MM.1S (cell line): ENCODE results near the gene GNAQ.

Experiments
- DNase-seq: peaks from one replicate; pipeline ENCODE4 v3.0.0-alpha.2; 2015
- H2AFZ ChIP-seq: fragments of 300-600 bp; sonication (generic); 2 replicates; pipeline ENCODE4 v1.6.0; 2016; ENCODE audit warnings: antibody characterized with exemption, low read length
- H3F3A ChIP-seq: fragments of 300-600 bp; sonication (generic); 2 replicates; pipeline ENCODE4 v1.6.1; 2016; ENCODE audit warnings: mild to moderate bottlenecking, antibody characterized with exemption, low read length, moderate library complexity, mixed read lengths; ENCODE audit not compliant: insufficient read depth
- H3K27ac ChIP-seq: fragments of 300-600 bp; sonication (generic); 2 replicates; pipeline ENCODE4 v1.5.1; 2016; ENCODE audit warnings: mild to moderate bottlenecking, low read length
- H3K27me3 ChIP-seq: fragments of 300-600 bp; sonication (generic); replicated peaks from 2 replicates; pipeline ENCODE4 v1.6.0; 2016; ENCODE audit warnings: low read length; ENCODE audit not compliant: insufficient read depth
- H3K36me3 ChIP-seq: fragments of 300-600 bp; sonication (generic); replicated peaks from 2 replicates; pipeline ENCODE4 v1.6.1; 2016; ENCODE audit warnings: mild to moderate bottlenecking, low read length, mixed read lengths; ENCODE audit not compliant: insufficient read depth
- H3K4me1 ChIP-seq: fragments of 300-600 bp; sonication (generic); 2 replicates; pipeline ENCODE4 v1.6.1; 2016; ENCODE audit warnings: low read length, mixed read lengths
- H3K4me2 ChIP-seq: fragments of 300-600 bp; sonication (generic); 2 replicates; pipeline ENCODE4 v1.6.0; 2016; ENCODE audit warnings: low read depth, low read length
- H3K4me3 ChIP-seq: fragments of 300-600 bp; sonication (generic); 2 replicates; pipeline ENCODE4 v1.5.1; 2016; ENCODE audit warnings: low read length, mixed read lengths
- H3K79me2 ChIP-seq: fragments of 300-600 bp; sonication (generic); 2 replicates; pipeline ENCODE4 v1.6.1; 2016; ENCODE audit warnings: mixed run types, low read length, mixed read lengths
- H3K9ac ChIP-seq: fragments of 300-600 bp; sonication (generic); 2 replicates; pipeline ENCODE4 v1.6.1; 2016; ENCODE audit warnings: low read length, mixed read lengths
- H3K9me2 ChIP-seq: fragments of 300-600 bp; sonication (generic); replicated peaks from 2 replicates; pipeline ENCODE4 v1.6.1; 2016; ENCODE audit warnings: mild to moderate bottlenecking, low read length, mixed read lengths; ENCODE audit not compliant: insufficient read depth
- H3K9me3 ChIP-seq: fragments of 300-600 bp; sonication (generic); replicated peaks from 2 replicates; pipeline ENCODE4 v1.6.1; 2016; ENCODE audit warnings: mild to moderate bottlenecking, low read length, mixed read lengths; ENCODE audit not compliant: insufficient read depth
- H4K20me1 ChIP-seq: fragments of 300-600 bp; sonication (generic); 2 replicates; pipeline ENCODE4 v1.6.1; 2016; ENCODE audit warnings: mild to moderate bottlenecking, low read length, moderate library complexity, mixed read lengths; ENCODE audit not compliant: insufficient read depth
- EZH2 ChIP-seq: fragments of 300-600 bp; sonication (generic); optimal IDR thresholded peaks from 2 replicates; pipeline ENCODE3; 2017; ENCODE audit warnings: low read depth, mild to moderate bottlenecking, antibody characterized with exemption, low read length, mixed read lengths
- EZH2phosphoT487 ChIP-seq: fragments of 300-600 bp; sonication (generic); IDR thresholded peaks from 2 replicates; pipeline ENCODE4 v1.6.1; 2018; ENCODE audit warnings: antibody characterized with exemption, low read length
- TF ChIP-seq, protein P1 (sequence below): fragments of 300-600 bp; sonication (generic); IDR thresholded peaks from 2 replicates; pipeline ENCODE4 v1.5.1; 2016; ENCODE audit warnings: antibody characterized with exemption, low read length, mixed read lengths

GNAQ gene

DNA sequence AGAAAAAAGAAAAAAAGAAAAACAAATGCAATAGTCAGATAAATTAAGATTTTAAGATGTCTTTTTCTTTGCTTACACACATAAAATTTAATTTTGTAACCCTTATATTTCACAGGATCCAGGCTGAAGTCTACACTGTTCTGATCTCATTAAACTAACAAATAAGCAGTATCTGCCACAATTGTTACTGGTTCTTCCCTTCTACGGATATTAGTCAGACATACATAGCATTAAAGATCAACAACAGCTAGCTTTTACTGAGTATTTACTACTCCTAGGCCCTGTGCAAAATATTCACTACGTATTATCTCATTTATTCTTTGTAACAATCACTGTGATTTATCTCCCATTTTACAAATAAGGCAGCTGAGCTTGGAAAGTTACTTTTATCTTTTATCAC lies 34.9 kb downstream of the GNAQ start:
- TF ChIP-seq, protein P1, sequence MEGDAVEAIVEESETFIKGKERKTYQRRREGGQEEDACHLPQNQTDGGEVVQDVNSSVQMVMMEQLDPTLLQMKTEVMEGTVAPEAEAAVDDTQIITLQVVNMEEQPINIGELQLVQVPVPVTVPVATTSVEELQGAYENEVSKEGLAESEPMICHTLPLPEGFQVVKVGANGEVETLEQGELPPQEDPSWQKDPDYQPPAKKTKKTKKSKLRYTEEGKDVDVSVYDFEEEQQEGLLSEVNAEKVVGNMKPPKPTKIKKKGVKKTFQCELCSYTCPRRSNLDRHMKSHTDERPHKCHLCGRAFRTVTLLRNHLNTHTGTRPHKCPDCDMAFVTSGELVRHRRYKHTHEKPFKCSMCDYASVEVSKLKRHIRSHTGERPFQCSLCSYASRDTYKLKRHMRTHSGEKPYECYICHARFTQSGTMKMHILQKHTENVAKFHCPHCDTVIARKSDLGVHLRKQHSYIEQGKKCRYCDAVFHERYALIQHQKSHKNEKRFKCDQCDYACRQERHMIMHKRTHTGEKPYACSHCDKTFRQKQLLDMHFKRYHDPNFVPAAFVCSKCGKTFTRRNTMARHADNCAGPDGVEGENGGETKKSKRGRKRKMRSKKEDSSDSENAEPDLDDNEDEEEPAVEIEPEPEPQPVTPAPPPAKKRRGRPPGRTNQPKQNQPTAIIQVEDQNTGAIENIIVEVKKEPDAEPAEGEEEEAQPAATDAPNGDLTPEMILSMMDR, result no peak
- TF ChIP-seq EZH2 (no peak), EZH2phosphoT487 (no peak)
- Histone ChIP-seq H3F3A (no peaks in the 10 kb centered on the region), H3K4me1 (no peaks in the 10 kb centered on the region), H3K9me3 (no peaks in the 10 kb centered on the region), H2AFZ (no peak overlapping the region), H3K79me2 (no peaks in the 10 kb centered on the region), H3K4me3 (no peak overlapping the region), H3K36me3 (no peaks in the 10 kb centered on the region), H3K4me2 (no peak overlapping the region), H3K27ac (no peak overlapping the region), H3K9ac (no peak overlapping the region), H4K20me1 (no peaks in the 10 kb centered on the region), H3K9me2 (no peaks in the 10 kb centered on the region), H3K27me3 (no peaks in the 10 kb centered on the region)
- DNase-seq, result no peak

DNA sequence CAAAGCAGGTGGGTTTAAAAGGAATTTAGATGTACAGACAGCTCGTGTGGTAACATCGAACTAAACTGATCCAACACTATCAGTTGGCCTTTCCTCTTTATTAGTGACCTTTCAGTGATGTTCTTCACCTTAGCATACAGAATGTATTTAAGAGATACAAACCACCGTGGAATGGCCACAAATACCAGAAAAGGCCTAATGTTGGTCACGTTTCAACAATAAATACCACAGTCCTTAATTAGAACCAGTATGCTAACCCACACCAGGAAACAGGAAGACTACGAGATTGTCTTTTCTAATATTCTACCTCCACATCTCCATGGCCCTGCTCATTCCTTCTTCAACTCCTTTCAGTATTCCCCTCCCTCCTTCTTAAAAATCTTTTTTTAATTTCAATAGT lies 40.4 kb downstream of the GNAQ start:
- no peaks in the 10 kb centered on the region for H3K79me2 ChIP-seq

DNA sequence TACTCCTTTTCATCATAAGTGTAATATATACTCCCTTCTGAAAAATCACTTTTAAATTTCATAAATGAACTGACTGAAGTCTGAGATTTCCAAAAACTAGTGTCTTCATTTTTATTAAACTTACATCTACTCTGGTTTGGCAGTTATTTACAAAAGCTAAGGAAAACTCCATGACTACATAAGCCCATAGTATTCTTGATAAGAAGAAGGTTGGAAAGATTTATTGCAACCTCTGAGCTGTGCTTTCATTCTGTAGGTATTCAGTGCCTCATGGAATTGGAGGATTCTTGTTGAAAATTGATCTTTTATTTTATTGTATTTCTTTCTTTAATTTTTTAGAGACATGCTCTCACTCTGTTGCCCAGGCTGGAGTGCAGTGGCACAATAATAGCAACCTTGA lies 41.7 kb downstream of the GNAQ start:
- H3K79me2 ChIP-seq, result no peaks in the 10 kb centered on the region
- no peak overlapping the region for H3K4me2 ChIP-seq
- H4K20me1 ChIP-seq, result no peaks in the 10 kb centered on the region

More for the DNA sequence above, 40.4 kb downstream of the GNAQ start:
- Histone ChIP-seq H2AFZ (no peak overlapping the region), H3K9me2 (no peaks in the 10 kb centered on the region), H3F3A (no peaks in the 10 kb centered on the region), H3K27ac (no peak overlapping the region), H3K4me1 (no peaks in the 10 kb centered on the region), H3K4me3 (no peak overlapping the region), H3K4me2 (no peak overlapping the region), H3K36me3 (no peaks in the 10 kb centered on the region), H4K20me1 (no peaks in the 10 kb centered on the region), H3K9me3 (no peaks in the 10 kb centered on the region), H3K9ac (no peak overlapping the region), H3K27me3 (no peaks in the 10 kb centered on the region)
- TF ChIP-seq EZH2 (no peak), EZH2phosphoT487 (no peak)
- TF ChIP-seq, protein P1, result no peak
- DNase-seq, result no peak

More for the DNA sequence above, 41.7 kb downstream of the GNAQ start:
- Histone ChIP-seq H3K36me3 (no peaks in the 10 kb centered on the region), H3F3A (no peaks in the 10 kb centered on the region), H3K9me3 (no peaks in the 10 kb centered on the region), H3K4me1 (no peaks in the 10 kb centered on the region), H2AFZ (no peak overlapping the region), H3K9ac (no peak overlapping the region), H3K9me2 (no peaks in the 10 kb centered on the region), H3K27ac (no peak overlapping the region), H3K4me3 (no peak overlapping the region), H3K27me3 (no peaks in the 10 kb centered on the region)
- TF ChIP-seq EZH2, result no peak
- no peak for TF ChIP-seq EZH2phosphoT487
- TF ChIP-seq, protein P1, result no peak
- DNase-seq, result no peak
